Glomerular visceral epithelial cell (primary cell): ENCODE measurements around the gene KCNRG.
"Not testable (repeated sequence)": the region's sequence is repeated elsewhere in the genome, so short reads cannot be mapped to it uniquely, and the experiment has no call there.

Experiments
- DNase-seq: peaks from one replicate; pipeline ENCODE4 v3.0.0-alpha.2; 2016; ENCODE audit errors: extremely low spot score

Gene KCNRG

GRCh38 chr13:50011461-50011860, 3.8 kb upstream of the KCNRG start:
- no peak for DNase-seq

GRCh38 chr13:50012396-50013169, 2.7 kb upstream of the KCNRG start:
- no peak for DNase-seq

GRCh38 chr13:50014386-50014785, 858 bp upstream of the KCNRG start:
- DNase-seq, result no peak

GRCh38 chr13:50015750-50016149, 506 bp downstream of the KCNRG start:
- no peak for DNase-seq

GRCh38 chr13:50016444-50016843, 1.2 kb downstream of the KCNRG start:
- no peak for DNase-seq

GRCh38 chr13:50017819-50018218, 2.6 kb downstream of the KCNRG start:
- no peak for DNase-seq

- no peak for DNase-seq
Observed at GRCh38 chr13:50025436-50025835, 10.2 kb downstream of the KCNRG start.

GRCh38 chr13:50026788-50027473, 11.7 kb downstream of the KCNRG start:
- no peak for DNase-seq

GRCh38 chr13:50030315-50030714, 15.1 kb downstream of the KCNRG start:
- DNase-seq, result no peak

- DNase-seq, result no peak
Observed at GRCh38 chr13:50033725-50034124, 18.5 kb downstream of the KCNRG start.

GRCh38 chr13:50037788-50038187, 22.5 kb downstream of the KCNRG start:
- no peak for DNase-seq

- no peak for DNase-seq
Observed at GRCh38 chr13:50038266-50038665, 23.0 kb downstream of the KCNRG start.

GRCh38 chr13:50052478-50052877, 37.2 kb downstream of the KCNRG start:
- DNase-seq, result no peak

- no peak for DNase-seq
Observed at GRCh38 chr13:50053844-50054243, 38.6 kb downstream of the KCNRG start.

GRCh38 chr13:50055454-50055853, 40.2 kb downstream of the KCNRG start:
- no peak for DNase-seq

GRCh38 chr13:50060718-50061117, 45.5 kb downstream of the KCNRG start:
- DNase-seq, result no peak

- DNase-seq, result not testable (repeated sequence)
Observed at GRCh38 chr13:50062336-50062735, 47.1 kb downstream of the KCNRG start.

- no peak for DNase-seq
Observed at GRCh38 chr13:50065712-50066111, 50.5 kb downstream of the KCNRG start.

GRCh38 chr13:50068508-50068907, 53.3 kb downstream of the KCNRG start:
- no peak for DNase-seq

GRCh38 chr13:50069261-50069660, 54.0 kb downstream of the KCNRG start:
- DNase-seq, result no peak

- no peak for DNase-seq
Observed at GRCh38 chr13:50070186-50070585, 54.9 kb downstream of the KCNRG start.
